Adipocyte (in vitro differentiated cells): Measurements from ENCODE around the gene SLC18A2.
"Not testable (repeated sequence)": the region's sequence is repeated elsewhere in the genome, so short reads cannot be mapped to it uniquely, and the experiment has no call there.

Experiments
- DNase-seq: peaks from one replicate; pipeline ENCODE4 v3.0.0-alpha.2; 2015; ENCODE audit warnings: low read depth
- H3K27me3 ChIP-seq: replicated peaks from 2 replicates; pipeline ENCODE4 v1.7.0; 2013; ENCODE audit warnings: mild to moderate bottlenecking, low read length, moderate library complexity; ENCODE audit not compliant: control insufficient read depth, insufficient read depth
- H3K36me3 ChIP-seq: 2 replicates; pipeline ENCODE4 v1.7.0; 2013; ENCODE audit warnings: low read length, mild to moderate bottlenecking, moderate library complexity; ENCODE audit not compliant: control insufficient read depth, insufficient read depth, severe bottlenecking
- H3K4me1 ChIP-seq: 2 replicates; pipeline ENCODE4 v1.7.0; 2013; ENCODE audit warnings: mild to moderate bottlenecking, low read length, moderate library complexity; ENCODE audit not compliant: control insufficient read depth, insufficient read depth
- H3K4me3 ChIP-seq: 2 replicates; pipeline ENCODE4 v1.7.0; 2013; ENCODE audit warnings: mild to moderate bottlenecking, low read length, moderate library complexity
- H3K9ac ChIP-seq: 2 replicates; pipeline ENCODE4 v1.7.0; 2013; ENCODE audit warnings: mild to moderate bottlenecking, low read length, moderate library complexity
- H3K9me3 ChIP-seq: 2 replicates; pipeline ENCODE4 v1.7.0; 2013; ENCODE audit warnings: mild to moderate bottlenecking, low read length, moderate library complexity; ENCODE audit not compliant: control insufficient read depth

The SLC18A2 gene

GRCh38 chr10:117218654-117219053 lies 22.3 kb upstream of the SLC18A2 start:
- Histone ChIP-seq H3K9me3 (no peaks in the 10 kb centered on the region), H3K9ac (no peak overlapping the region), H3K27me3 (peaks cover 80% of the 10 kb centered on the region), H3K36me3 (no peaks in the 10 kb centered on the region), H3K4me3 (no peak overlapping the region), H3K4me1 (peaks cover 12% of the 10 kb centered on the region)
- no peak for DNase-seq

GRCh38 chr10:117221156-117221711 lies 19.7 kb upstream of the SLC18A2 start:
- H3K9me3 ChIP-seq = no peaks in the 10 kb centered on the region
- DNase-seq = no peak

GRCh38 chr10:117222552-117222951 lies 18.4 kb upstream of the SLC18A2 start:
- no peaks in the 10 kb centered on the region for H3K9me3 ChIP-seq
- no peaks in the 10 kb centered on the region for H3K36me3 ChIP-seq
- no peaks in the 10 kb centered on the region for H3K4me1 ChIP-seq
- peaks cover 73% of the 10 kb centered on the region for H3K27me3 ChIP-seq
- H3K9ac ChIP-seq = no peak overlapping the region
- no peak overlapping the region for H3K4me3 ChIP-seq
- no peak for DNase-seq

More at GRCh38 chr10:117221156-117221711, 19.7 kb upstream of the SLC18A2 start:
- H3K4me3 ChIP-seq = no peak overlapping the region
- peaks cover 11% of the 10 kb centered on the region for H3K4me1 ChIP-seq
- no peak overlapping the region for H3K9ac ChIP-seq
- H3K27me3 ChIP-seq = peaks cover 81% of the 10 kb centered on the region
- no peaks in the 10 kb centered on the region for H3K36me3 ChIP-seq

GRCh38 chr10:117222976-117223692 lies 17.8 kb upstream of the SLC18A2 start:
- no peaks in the 10 kb centered on the region for H3K4me1 ChIP-seq
- no peaks in the 10 kb centered on the region for H3K9me3 ChIP-seq
- peaks cover 73% of the 10 kb centered on the region for H3K27me3 ChIP-seq
- no peak overlapping the region for H3K9ac ChIP-seq
- no peak overlapping the region for H3K4me3 ChIP-seq
- DNase-seq = no peak
- H3K36me3 ChIP-seq = no peaks in the 10 kb centered on the region

GRCh38 chr10:117223693-117224430 lies 17.1 kb upstream of the SLC18A2 start:
- Histone ChIP-seq H3K9ac (no peak overlapping the region), H3K9me3 (no peaks in the 10 kb centered on the region), H3K4me1 (no peaks in the 10 kb centered on the region), H3K4me3 (no peak overlapping the region), H3K36me3 (no peaks in the 10 kb centered on the region), H3K27me3 (peaks cover 71% of the 10 kb centered on the region)
- no peak for DNase-seq

- Histone ChIP-seq H3K36me3 (no peaks in the 10 kb centered on the region), H3K9me3 (peaks cover 2% of the 10 kb centered on the region), H3K9ac (no peak overlapping the region), H3K4me3 (no peak overlapping the region), H3K27me3 (peaks cover 76% of the 10 kb centered on the region), H3K4me1 (no peaks in the 10 kb centered on the region)
- DNase-seq = no peak
Observed at GRCh38 chr10:117224881-117225280, 16.0 kb upstream of the SLC18A2 start.

DNA sequence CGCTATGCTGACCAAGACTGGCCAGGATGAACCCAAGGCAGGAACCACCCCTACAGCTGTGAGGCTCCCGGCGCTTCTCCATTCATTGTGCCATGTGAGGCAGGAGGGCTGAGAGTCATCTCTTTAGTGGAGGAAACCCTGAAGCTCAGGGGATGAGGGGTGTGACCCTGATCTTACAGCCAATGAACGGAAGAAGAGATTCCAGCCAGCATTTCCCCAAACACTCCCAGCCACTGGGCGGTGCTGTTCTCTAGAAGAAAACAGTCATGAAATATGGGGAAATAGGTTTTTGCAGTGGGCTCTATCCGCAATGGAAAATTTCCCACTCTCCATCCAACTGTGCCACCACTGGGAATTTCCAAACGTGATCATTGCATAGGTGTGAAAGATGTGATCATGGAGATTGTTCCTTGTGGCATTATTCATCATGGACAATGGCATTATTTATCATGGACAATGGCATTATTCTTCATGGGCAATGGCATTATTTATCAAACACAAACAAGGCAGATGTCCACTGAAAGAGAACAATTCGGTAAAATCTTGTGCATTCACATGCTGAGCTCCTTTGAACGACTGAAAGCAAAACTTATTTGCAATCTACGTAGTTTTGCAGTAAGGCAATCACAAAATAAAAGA lies 14.0 kb upstream of the SLC18A2 start:
- Histone ChIP-seq H3K4me3 (no peak overlapping the region), H3K27me3 (peaks cover 78% of the 10 kb centered on the region), H3K36me3 (no peaks in the 10 kb centered on the region), H3K9ac (no peak overlapping the region), H3K9me3 (peaks cover 8% of the 10 kb centered on the region), H3K4me1 (no peaks in the 10 kb centered on the region)
- DNase-seq = no peak

DNA sequence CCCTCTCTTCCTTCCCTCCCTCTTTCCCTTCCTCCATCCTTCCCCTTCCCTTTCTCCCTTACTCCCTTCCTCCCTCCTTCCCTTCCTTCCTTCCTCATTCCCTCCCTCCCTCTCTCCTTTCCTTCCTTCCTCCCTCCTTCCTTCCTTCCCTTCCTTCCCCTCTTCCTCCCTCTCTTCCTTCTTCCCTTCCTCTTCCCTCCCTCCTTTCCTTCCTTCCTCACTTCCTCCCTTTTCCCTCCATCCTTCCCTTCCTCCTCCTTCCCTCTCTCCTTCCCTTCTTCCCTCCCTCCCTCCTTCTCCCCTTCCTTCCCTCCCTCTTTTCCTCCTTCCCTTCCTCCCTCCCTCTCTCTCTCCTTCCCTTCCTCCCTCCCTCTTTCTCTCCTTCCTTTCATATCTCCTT lies 12.7 kb upstream of the SLC18A2 start:
- Histone ChIP-seq H3K9ac (no peak overlapping the region), H3K4me1 (no peaks in the 10 kb centered on the region), H3K9me3 (peaks cover 8% of the 10 kb centered on the region), H3K4me3 (no peak overlapping the region), H3K27me3 (peaks cover 78% of the 10 kb centered on the region), H3K36me3 (no peaks in the 10 kb centered on the region)
- no peak for DNase-seq

GRCh38 chr10:117230107-117230506 lies 10.8 kb upstream of the SLC18A2 start:
- not testable (repeated sequence) for H3K36me3 ChIP-seq, H3K9me3 ChIP-seq, H3K4me3 ChIP-seq, H3K9ac ChIP-seq, H3K4me1 ChIP-seq, DNase-seq
- H3K27me3 ChIP-seq = peaks cover 71% of the 10 kb centered on the region

DNA sequence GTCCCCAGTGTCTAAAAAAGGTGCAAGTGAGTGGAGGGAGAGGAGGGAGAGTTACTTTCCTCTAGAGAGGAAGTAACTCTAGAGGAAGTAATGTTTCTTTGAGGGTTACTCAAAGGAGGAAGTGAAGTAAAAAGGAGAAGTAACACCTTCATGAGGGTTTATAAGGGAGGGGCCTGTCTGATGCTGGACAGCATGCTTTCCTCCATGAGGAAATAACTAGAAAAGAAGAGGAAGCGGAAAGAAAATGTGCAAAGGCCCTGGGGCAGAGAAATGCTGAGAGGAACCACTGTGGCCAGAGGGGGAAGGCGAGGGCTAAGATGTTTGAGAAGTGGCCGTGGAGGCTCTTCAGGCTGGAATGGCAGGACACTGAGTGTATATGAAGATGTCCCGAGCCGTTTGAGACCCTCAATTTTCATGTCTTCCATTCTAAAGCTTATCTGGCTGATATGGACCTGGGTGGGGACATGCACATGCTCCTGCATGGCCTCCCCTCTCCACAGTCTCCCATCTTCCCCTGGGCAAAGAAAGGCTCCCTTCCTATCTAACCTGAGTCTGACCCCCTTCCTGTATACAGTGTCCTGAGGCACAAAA lies 3.4 kb upstream of the SLC18A2 start:
- no peak overlapping the region for H3K9ac ChIP-seq
- H3K4me3 ChIP-seq = no peak overlapping the region
- H3K9me3 ChIP-seq = no peaks in the 10 kb centered on the region
- no peaks in the 10 kb centered on the region for H3K4me1 ChIP-seq
- peaks cover 61% of the 10 kb centered on the region for H3K27me3 ChIP-seq
- no peaks in the 10 kb centered on the region for H3K36me3 ChIP-seq
- no peak for DNase-seq

DNA sequence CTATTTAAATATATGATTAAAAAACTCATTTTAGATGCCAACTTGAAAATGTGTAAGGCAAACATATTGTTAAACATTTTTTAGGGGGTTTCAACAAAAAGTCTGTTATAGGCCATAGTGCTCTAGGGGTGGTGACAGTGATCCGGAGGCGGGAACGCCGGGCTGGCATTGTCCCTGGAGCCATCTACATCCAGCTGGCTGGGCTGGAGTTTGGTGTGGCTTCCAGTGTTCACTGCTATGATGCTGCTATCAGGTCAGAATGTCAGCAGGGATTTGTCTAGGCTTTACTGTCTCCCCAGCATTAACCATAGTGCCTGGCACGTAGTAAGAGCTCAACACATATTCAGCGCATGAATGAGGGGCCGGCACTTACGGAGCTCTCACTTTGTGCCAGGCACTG lies 1.9 kb upstream of the SLC18A2 start:
- DNase-seq = no peak
- Histone ChIP-seq H3K27me3 (peaks cover 51% of the 10 kb centered on the region), H3K4me1 (no peaks in the 10 kb centered on the region), H3K36me3 (no peaks in the 10 kb centered on the region), H3K4me3 (no peak overlapping the region), H3K9ac (no peak overlapping the region), H3K9me3 (no peaks in the 10 kb centered on the region)
